Keratinocyte (primary cell): Measurements from ENCODE around the gene ZNF708.

ENCODE experiments used
- CTCF ChIP-seq, 3 experiments: IDR thresholded peaks in 1 of 3; conservative IDR thresholded peaks in 1 of 3; optimal IDR thresholded peaks in 1 of 3; 2 replicates in 2 of 3; 3 replicates in 1 of 3; pipeline versions ENCODE3 to v1.5.1; 2011; ENCODE audit warnings: low read length in 3 of 3, mild to moderate bottlenecking in 3 of 3, moderate library complexity in 2 of 3, control low read depth in 1 of 3, inconsistent platforms in 1 of 3; ENCODE audit not compliant: insufficient read depth in 2 of 3; ENCODE audit errors: extremely low read depth in 1 of 3
- EZH2 ChIP-seq: IDR thresholded peaks from one replicate; pipeline ENCODE4 v1.6.1; 2012; ENCODE audit warnings: inconsistent platforms, mild to moderate bottlenecking, low read length, moderate library complexity

- no peak for TF ChIP-seq CTCF (optimal IDR thresholded peaks at IDR 0.05 in 1 of 3, IDR thresholded peaks at IDR 0.05 in 1 of 3, conservative IDR thresholded peaks at IDR 0.05 in 1 of 3; ENCODE audit: extremely low read depth in 1 of 3, insufficient read depth in 2 of 3, low read length in 3 of 3)
- no peak for TF ChIP-seq EZH2
Measured at GRCh38 chr19:21317821-21318220, 11.4 kb downstream of the ZNF708 start.
